Measurements from ENCODE around the gene FADS2.

Gene FADS2

DNA sequence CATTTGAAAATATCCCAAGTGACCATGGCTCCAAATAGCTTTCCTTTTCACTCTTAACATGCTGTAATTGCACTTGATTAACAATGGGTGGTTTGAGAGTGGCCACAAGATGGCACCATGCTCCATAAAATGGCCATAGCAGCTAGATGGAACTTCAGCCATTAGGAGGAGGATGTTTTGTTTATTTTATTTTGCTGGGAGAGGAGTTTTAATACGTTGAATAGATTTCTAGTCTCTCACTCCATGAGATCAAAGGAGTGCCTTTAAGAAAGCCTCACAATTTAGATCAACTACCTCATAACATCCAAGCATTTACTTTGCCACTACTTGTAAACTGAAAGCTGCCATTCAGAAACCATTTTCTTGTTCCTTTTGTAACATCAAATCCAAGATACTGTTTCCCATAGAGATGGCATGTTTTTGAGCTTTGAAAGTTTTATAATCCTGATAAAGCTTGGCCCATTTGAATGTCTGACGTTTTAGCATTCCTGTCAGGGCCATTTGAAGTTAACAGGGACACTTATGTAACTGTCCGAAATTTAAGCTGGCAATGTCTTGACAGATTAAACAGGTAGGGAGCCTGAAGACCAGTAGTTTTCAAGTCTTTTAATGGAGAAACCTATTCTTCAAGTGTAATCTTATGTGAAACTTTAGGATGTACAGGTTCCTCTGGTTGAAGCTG lies 30.7 kb upstream of the FADS2 start:
- DNase-seq: peak; percentile 21 to 50 (median 46)

DNA sequence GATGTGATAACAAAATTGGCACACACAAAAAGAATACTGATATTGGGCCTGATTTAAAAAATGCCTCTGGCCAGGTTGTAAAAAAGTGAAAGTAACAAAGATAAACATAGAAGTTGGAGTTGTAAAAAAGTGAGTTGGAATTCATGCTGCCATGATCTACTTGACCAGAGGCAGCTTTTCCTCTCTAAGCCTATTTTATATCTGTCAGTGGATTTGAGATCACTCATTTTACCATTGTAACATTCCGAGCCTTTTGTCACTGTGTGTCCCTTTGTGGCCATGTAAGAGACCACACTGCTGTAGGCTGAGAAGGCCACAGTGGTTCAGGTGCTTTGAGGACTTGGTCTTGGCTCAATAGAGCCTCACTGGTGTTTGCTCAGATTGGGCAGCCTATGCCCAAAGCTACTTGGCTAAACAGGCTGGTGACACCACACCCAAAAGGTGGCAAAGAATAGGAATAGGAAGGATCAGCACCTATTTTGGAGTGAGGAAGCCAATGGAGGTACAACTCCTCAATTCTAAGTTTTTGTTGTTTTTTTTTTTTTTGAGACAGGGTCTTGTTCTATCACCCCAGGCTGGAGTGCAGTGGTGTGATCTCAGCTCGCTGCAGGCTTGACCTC lies 28.3 kb upstream of the FADS2 start:
- no peak for DNase-seq

DNA sequence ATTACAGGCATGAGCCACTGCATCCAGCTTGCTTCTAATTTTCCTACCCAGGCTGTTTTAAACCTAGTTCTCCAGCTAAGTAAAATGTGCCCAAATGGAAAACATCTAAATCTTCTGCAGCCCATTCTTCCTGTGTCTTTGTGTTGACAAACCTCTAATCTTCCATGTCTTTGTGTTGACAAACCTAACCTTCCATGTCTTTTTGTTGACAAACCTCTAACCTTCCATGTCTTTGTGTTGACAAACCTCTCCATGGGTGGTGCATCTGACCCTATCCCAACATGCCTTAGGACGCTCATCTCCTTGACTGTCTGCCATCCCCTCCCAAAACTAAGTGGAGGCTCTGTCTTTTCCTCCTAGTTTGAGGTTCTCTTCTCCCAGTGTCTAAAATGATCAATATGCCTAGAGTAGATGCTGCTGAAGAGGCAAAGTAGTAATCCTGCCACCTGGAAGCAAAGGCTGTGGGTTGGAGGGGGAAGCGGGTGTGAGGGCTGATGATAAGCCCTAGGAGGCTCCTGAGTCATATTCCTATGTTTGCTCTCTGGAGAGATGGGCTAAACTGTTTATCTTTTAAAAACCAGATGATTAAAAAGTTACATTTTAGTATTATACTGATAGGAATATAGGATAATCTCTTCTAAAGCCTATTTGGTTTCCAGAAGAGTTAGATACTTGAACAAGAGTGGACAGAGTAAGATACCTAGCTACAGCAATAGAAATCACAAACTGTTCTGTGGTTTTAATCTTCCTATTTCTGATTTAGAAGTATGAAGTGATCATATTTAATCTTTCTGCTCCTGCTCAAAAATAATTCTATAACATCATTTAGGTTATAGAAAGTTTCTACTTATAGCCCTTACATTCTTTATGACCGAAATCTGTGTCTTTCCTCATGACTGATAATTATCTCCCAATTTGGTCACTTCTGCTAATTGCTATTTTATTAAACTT lies 27.5 kb upstream of the FADS2 start:
- no peak for DNase-seq

DNA sequence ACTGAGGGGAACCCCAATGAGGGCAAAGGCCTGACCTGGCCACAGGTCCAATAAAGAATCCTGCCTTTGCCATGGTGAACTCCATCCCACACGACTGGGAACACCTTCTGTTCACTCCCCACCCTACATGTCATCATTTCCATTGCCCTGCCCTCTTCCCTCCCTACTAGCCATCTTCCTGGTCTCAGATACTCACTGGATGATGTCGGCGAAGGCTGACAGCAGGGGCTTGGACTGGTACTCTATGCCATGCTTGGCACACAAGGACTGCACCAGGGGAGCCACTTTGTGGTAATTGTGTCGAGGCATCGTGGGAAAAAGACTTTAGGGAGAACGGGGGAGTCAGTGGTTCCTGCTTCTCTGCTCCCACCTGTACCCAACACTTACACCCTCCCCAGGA lies 25.5 kb upstream of the FADS2 start:
- DNase-seq: no peak

DNA sequence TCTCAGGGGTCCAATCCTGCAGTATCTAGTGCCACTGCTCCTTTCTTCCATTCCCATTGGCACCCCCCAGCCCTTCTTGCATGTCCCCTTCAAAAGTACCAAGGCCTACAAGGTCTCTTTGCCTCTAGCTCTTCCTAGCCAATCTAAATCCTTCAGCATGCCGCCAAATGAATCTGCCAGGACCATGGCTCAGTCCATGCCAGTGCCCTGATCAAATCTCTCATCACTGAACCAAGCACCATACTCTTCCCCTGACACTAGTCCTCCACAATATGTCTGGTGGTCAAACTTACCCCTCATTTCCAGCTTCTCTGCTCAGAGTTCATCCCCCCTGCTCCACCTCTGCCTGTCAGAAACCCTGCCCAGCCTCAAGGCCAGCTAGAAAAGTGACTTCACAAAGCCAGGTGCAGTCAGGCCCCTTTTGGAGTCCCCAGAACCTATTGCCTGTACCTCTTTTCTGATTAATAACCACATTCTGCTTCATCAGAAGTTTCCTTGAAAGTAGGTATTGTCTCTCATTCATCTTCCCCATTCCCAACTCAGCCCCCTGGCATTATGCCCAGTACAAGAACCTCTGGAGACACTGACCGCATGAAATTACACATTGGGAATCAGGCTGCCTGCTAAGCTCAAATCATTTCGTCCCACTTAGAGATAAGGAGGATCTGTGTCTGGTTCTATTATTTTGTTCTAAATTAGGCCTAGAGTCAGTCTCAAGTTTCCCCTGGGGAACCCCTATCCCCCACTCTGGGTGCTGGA lies 24.0 kb upstream of the FADS2 start:
- DNase-seq: no peak

DNA sequence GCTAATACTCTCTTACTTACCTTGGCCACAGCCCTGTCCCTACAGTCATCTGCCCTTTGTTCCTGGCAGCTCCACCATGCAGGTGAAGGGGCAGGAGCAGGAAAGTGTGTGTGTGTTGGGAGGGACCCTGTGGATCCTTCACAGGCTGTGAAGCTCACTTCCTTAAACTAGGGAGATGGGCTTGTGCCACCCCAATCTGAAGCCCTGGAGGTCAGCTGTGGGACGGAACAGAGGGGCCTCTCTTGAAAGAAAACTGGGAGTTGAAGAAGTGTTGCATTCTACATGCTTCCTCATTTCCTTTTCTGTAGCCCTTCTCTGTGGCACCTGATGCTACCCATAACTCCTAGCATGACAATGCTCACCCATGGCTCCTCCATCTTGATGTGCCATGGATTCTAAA lies 23.0 kb upstream of the FADS2 start:
- DNase-seq: no peak

DNA sequence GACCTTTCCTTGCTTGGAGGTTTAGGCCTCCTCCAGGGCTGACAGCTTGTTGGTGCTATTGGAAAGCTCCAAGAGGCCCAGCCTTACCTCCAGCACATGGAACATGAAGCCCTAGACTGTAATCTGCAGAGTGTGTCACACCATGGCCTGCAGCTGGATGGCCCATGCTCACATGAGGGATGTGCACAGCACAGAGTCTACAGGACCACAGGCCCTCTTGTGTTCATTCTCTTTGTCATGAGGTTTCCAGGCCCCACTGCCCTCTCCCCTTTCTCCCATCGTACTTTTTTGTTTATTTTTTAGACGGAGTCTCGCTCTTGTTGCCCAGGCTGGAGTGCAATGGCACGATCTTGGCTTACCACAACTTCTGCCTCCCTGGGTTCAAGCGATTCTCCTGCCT lies 21.3 kb upstream of the FADS2 start:
- DNase-seq: no peak

DNA sequence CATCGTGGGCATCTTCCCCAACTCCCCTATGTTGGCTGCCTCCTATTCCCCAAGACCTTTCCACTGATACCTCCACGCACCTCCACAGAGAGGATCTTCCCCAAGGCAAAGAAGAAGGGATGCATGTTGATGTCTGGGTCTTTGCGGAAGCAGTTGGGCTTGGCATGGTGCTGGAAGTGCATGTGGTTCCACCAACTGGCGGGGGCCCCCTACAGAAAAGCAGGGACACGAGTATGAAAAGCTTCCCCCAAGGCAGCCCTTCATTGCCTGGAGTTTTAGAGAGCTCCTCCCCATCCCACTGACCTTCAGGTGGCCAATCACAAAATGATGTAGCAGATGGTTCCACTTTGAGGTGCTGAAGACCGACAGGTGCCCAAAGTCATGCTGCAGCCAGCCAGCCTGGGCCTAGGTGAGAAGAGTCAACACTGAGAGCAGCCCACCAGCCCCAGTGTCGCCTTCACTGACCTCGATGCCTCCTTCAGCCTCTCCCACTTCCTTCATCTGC lies 17.4 kb upstream of the FADS2 start:
- no peak for DNase-seq

DNA sequence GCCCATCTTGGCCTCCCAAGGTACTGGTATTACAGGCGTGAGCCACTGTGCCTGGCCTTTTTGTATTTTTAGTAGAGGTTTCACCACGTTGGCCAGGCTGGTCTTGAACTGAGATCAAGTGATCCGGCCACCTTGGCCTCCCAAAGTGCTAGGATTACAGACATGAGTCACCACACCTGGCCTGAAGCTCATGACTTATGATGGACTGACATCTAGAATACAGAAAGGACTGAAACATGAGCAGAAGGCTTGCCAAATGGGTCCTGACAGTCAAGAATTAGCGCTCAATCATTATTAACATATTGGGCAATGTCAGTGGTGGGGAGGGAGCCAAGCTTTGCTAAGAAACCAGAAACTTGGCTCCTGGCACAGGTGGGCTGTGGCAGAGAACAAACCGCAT lies 16.3 kb upstream of the FADS2 start:
- no peak for DNase-seq

DNA sequence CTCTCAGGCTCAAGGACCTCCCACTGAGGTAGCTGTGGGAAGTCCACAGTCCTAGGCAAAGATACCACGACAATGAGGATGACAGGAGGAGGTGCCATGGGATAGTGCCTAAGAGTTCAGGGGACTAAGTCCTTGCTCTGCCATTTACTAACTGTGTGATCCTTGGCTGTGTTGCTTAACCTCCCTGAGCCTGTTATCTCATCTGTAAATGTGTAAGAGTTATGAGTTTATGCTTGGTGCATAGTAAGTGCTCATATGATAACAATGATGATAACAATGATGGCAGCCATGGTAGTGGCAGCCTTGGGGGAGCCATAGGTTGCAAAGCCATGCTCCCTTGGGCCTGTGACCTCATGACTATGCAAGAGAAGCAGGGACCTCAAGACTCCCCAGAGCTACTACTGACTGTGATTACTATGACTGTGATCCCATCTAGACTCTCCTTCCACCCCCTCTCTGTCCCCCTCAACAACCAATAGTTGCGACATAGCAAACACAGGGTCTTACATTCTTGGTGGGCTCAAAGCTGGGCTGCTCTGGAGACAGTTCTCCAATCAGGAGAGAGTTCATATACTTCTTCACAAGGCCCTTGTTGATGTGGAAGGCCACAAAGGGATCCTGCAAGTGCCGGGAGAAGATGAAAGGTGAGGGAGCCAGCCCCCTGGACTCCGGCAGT lies 15.2 kb upstream of the FADS2 start:
- DNase-seq: no peak

DNA sequence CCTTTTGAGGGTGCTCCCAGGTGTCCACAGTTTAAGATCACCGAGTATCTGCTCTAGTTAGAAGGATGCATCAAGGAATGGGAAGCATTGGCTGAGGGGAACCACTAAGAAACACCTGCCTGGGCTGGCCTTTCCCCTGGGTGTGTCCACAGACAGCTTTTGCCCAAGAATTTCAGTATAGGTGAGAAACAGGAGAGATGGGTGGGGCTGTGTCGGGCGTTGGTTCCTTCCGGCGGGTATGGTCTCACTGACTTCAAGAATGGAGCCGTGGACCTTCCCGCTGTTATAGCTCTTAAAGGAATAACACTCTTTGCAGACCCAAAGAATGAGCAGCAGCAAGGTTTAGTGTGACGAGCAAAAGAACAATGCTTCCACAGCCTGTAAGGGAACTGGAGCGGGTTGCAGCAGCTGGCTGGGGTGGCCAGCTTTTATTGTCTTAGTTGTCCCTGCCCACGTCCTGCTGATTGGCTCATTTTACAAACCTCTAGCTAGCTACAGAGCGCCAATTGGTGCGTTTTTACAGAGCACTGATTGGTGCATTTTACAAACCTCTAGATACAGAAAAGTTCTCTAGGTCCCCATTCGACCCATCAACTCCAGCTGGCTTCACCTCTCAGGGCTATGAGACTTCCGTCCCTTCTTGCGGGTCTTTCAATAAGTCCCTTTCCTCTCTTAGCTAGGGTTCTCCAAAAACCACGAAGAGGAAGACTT lies 13.7 kb upstream of the FADS2 start:
- DNase-seq: no peak

DNA sequence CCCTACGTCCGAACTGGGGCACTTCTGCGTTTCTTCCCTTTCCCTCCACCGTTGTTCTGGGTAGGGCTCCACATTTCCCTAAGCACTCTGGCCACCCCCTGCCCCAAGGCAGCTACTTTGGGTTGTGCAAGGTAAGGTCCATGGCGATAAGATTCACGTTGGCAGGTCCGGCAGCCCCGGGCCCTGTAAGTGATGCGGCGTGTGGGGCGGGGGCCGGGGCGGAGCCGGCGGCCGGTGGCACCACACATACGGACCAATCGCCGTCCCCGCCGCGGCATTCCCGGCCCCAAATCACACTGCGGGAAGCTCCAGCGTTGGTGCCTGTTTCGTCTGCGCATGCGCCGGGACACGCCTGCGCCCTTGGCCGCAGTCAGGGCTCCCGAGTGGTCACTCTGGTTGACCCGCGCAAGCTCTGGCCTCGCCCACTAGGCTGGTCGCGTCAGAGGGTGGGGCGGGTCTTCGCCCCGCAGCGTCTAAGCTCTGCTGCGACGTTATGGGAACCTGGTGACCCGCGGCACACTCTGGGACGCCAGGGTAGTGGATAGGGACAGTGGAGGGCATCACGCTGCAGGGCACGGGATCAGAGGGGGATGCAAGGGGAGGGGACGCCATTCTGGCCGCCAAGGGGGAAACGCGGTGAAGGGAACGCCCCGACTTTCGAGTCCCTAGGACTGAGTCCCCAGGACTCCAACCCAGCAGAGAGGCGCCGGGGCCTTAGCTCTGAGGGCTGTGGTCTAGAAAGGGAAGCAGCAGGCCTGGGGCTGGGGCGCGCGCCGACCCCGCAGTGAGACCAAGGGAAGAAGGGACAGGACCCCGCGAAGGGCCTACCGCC lies 12.9 kb upstream of the FADS2 start:
- no peak for DNase-seq

DNA sequence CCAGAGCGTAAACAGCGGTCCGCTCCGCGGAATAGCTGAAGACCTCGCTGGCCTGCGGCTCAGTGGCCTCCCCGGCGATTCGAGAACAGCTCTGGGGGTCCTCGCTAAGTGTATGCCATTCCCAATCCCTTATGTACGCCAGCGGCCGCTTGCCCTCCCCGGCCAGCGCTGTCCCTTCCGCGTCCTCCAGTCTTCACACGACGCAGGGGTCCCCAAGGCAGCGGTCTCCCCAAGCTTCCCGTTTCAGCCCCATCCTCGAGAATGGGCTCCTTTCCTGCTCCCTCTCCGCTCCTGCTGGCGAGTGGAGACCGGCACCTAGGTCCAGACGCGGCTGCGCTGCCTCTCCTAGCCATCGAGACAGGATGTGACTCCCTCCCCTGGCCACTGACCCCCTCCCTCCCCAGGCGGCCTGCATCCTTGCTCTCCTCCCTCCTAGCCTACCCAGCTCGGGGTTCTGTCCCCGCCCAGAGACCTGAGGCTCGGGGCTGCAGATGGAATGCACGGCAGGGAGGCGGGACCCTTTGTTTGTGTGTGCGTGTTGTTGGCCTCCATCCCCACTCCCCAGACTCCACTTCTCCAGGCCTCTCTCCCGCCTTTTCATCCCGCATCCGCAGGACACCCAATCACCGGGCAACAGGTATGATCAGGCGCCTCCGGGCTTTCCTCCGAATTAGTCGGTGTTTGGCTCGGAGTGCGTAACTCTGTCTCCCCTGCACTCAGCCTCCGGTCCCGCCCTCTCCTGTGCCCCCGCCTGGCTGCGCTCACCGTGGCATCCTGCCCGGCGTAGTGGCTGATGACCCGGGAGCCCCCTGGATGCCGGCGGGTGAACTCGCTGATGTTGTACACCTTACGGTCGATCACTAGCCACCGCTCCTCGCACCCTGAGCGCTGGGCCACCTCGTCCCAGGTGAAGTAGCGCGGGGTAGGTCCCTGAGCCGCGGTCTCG lies 12.0 kb upstream of the FADS2 start:
- DNase-seq: no peak

DNA sequence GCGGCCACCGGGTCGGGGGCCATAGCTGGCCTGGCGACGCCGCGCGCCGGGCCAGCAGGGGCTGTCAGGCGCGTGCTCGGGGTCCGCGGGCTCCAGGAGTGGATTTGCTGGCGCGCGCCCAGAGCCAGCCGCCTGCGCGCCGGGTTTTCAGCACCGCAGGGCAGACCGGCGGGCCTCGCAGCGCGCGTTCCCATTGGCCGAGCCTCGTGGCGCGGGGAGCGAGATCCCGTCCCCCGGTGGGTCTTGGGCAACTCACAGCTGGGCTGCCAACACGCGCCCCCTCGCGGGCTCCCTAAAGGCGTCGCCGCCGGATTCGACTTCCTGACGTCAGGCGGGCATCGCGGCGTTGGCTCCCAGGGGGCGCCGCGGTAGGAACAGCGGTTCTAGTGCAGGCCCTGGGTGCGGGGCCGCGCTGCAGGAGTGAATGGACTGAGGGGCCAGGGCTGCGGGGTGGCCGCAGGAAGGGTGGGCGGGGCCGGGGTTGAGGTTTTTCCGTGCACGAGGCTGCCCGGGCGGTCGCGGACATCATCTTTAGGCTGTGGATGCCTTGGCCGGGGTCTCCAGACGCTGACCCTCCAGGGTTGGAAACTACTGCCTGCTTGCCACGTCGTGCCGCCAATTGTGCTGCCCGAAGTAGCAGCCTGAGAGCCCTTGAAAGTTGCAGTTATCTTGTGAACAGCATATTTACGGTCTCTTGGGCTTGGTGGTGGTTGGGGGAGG lies 11.2 kb upstream of the FADS2 start, which contains the start of gene FADS1:
FADS1 (minus strand) TSS at position 268 of the 720 bp plus-strand sequence; CDS start at position 194, 74 bp downstream.
- peak in 2 of 4 experiments; percentile 26 to 33 for DNase-seq

DNA sequence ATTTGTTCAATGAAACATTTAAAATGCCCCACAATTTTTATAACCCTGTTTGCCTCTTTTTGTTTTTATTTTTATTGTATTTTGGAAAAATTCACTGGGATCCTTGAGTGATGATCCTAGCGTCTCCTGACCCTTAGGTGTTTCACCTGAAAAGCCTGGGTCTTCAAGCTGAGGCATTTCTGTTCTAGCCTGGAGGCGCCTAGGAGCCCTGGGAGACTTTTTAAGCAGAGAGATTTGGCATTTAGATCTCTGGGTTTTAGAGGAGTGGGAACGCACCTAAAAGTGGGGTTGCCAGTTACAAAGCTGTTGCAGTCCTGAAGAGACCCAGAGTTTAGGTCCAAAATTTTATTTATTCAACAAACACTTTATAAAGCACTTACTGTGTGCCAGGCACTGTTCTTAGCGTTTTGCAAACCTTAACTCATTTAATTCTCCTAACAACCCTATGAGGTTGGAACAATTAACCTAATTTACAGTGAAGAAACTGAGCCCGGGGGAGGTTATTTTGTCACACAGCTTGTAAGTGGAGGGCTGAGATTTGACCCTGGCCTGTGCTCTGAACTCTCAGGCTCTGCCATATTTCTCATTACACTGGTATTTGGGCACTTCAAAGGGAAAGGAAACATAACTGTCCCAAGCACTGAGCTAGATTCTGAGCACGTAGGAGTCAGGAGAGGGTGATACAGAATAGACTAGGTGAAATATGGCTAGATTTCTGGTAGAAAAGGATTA lies 10.5 kb upstream of the FADS2 start:
- DNase-seq: no peak

DNA sequence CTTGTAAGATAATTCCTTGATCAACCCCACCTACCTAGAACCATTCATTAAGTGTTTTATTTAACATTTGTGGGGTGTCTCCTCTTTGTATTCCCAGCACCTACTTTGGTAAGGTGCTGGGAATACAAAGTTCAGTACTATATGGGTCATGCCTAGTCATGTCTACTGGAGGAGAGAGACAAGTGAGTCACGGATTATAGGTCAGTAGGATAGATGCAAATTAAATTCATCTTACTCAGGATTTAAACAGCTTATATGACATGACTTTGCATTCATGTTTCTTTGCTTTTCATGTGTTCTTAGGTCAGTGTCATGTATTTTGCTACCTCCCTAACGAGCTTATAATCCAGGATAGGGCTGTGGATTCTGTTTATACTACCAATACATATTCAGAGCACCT lies 7.9 kb upstream of the FADS2 start:
- DNase-seq: no peak

DNA sequence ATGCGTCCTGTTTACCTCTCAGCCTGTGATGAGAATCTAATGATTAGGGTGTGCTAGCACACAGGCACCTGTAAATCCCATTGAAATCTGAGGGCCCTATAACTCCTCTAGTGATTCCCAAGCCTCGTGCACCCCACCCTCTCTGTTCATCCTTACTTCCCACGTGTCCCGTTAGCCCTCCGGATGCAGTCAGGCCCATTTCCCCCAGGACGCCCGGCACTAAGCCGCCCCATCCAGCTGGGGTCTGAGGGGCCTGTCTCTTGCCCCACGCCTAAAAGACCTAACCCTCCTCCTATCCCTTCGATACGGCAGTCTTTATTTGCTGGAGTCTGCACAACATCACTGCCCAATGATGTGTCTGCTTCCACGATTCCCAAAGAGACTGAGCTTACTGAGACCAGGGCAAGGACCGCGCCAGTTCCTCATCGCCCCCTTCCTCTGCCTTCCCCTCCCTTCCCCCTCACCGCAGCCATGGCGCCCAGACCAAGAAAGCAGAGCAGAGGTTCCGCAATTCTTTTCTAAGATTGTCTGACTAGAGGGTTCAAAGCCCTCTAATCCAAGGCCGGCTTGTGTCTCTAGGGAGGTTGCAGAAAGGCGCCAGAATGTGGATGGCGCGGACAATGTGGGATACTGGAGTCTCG lies 1.1 kb upstream of the FADS2 start:
- DNase-seq: no peak

DNA sequence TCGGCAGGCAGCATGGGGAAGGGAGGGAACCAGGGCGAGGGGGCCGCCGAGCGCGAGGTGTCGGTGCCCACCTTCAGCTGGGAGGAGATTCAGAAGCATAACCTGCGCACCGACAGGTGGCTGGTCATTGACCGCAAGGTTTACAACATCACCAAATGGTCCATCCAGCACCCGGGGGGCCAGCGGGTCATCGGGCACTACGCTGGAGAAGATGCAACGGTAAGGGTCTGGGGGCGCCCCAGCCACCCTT lies 204 bp downstream of the FADS2 start:
- DNase-seq: no peak

All from activated CD4-positive, CD25-positive, alpha-beta regulatory T cell (primary cell).